ENCODE data around the gene PRAMEF14. TPM values are rescaled to one million over a fixed set of nuclear protein-coding genes. Genes with fewer than 3 reads are reported as not detected.
"Not testable (repeated sequence)": the region's sequence is repeated elsewhere in the genome, so short reads cannot be mapped to it uniquely, and the experiment has no call there.

The PRAMEF14 gene
- polyA plus RNA-seq, 3 donors = not detected

DNA sequence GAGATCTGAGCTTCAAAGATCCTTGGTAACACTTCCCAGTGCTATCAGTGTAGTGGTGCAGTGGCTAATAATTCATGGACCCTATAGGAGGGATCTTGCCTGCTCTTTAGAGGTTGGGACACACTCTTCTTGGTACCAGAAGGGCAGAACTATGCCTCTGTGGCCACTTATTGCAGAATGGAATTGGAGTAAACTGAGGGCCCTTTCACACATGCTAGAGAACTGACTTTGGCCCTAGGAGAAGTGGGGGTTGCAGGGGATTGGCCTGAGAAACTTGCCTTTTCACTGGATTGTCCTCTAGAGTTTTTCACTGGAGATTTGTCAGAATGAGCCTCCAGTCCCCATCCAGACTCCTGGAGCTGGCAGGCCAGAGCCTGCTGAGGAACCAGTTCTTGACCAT lies 42.4 kb upstream of the PRAMEF14 start, which contains the start of gene PRAMEF17:
PRAMEF17 (plus strand) TSS at position 301 of the 400 bp plus-strand sequence; CDS start at position 327, 26 bp downstream.
- not testable (repeated sequence) for H4K20me1 ChIP-seq (ENCODE audit: insufficient read depth, low read length); DNase-seq; H3K27me3 Mint-ChIP-seq (ENCODE audit: low read depth in 3 of 3); H2AFZ ChIP-seq (ENCODE audit: insufficient read depth, low read depth, low read length, poor library complexity, severe bottlenecking); H3K4me1 ChIP-seq (ENCODE audit: control insufficient read depth in 1 of 2, insufficient read depth in 2 of 2, low read length in 2 of 2); H3K36me3 ChIP-seq (replicated peaks in 1 of 2; ENCODE audit: control insufficient read depth in 1 of 2, insufficient read depth in 2 of 2, low read length in 2 of 2); H3K27me3 ChIP-seq (ENCODE audit: control insufficient read depth in 2 of 2, insufficient read depth in 2 of 2, low read length in 2 of 2); H3K4me2 ChIP-seq (replicated peaks; ENCODE audit: extremely low read depth, low read length, poor library complexity, severe bottlenecking); H3K9me3 Mint-ChIP-seq; H3K27ac Mint-ChIP-seq; H3K9me3 ChIP-seq (replicated peaks in 1 of 2; ENCODE audit: control insufficient read depth in 1 of 2, insufficient read depth in 1 of 2, low read length in 2 of 2); H3K79me2 ChIP-seq (ENCODE audit: insufficient read depth, low read length); H3K4me3 Mint-ChIP-seq; H3K27ac ChIP-seq (ENCODE audit: low read depth in 1 of 2, low read length in 2 of 2); H3K9ac ChIP-seq (ENCODE audit: insufficient read depth, low read length, poor library complexity, severe bottlenecking); H3K4me3 ChIP-seq (replicated peaks in 1 of 3; ENCODE audit: low read depth in 2 of 3, low read length in 3 of 3); H3K36me3 Mint-ChIP-seq; H3K4me1 Mint-ChIP-seq
- intact Hi-C loops (cut with micrococcal nuclease) = loop anchor here in 1 of 2 donors (10.0 kb wide), 1 partner anchor 155 kb away; no protein-coding TSS in a partner anchor

DNA sequence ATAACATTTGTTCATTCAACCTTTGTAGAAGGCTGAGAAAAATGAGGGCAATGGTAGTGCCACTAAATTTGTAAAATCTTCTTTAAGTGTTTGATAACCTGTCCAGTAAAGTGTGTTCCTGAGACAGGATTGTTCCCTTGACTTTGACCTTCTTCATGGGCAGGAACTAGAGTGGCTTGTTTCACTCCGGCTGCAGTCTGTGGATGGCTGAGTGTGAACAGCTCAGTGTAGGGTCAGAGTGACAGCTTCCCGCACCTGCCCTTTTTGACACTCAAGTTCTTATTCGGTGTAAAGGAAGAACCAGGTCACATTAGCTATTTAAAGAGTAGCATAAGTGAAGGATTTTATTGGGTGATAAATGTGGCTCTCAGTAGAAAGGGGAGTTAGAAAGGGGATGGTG lies 33.4 kb upstream of the PRAMEF14 start:
- H3K27me3 Mint-ChIP-seq (ENCODE audit: low read depth in 3 of 3) = peaks cover 4 to 13% (median 11%) of the 10 kb centered on the region in 3 donors
- H3K4me3 ChIP-seq (replicated peaks in 1 of 3; ENCODE audit: low read depth in 2 of 3, low read length in 3 of 3); H3K9ac ChIP-seq (ENCODE audit: insufficient read depth, low read length, poor library complexity, severe bottlenecking); H3K36me3 Mint-ChIP-seq; H3K4me3 Mint-ChIP-seq; H4K20me1 ChIP-seq (ENCODE audit: insufficient read depth, low read length); H3K9me3 Mint-ChIP-seq; H3K4me1 ChIP-seq (ENCODE audit: control insufficient read depth in 1 of 2, insufficient read depth in 2 of 2, low read length in 2 of 2); H3K79me2 ChIP-seq (ENCODE audit: insufficient read depth, low read length); H3K4me2 ChIP-seq (replicated peaks; ENCODE audit: extremely low read depth, low read length, poor library complexity, severe bottlenecking); H3K27me3 ChIP-seq (ENCODE audit: control insufficient read depth in 2 of 2, insufficient read depth in 2 of 2, low read length in 2 of 2); H2AFZ ChIP-seq (ENCODE audit: insufficient read depth, low read depth, low read length, poor library complexity, severe bottlenecking); H3K27ac ChIP-seq (ENCODE audit: low read depth in 1 of 2, low read length in 2 of 2); H3K4me1 Mint-ChIP-seq; H3K9me3 ChIP-seq (replicated peaks in 1 of 2; ENCODE audit: control insufficient read depth in 1 of 2, insufficient read depth in 1 of 2, low read length in 2 of 2); H3K27ac Mint-ChIP-seq; DNase-seq; H3K36me3 ChIP-seq (replicated peaks in 1 of 2; ENCODE audit: control insufficient read depth in 1 of 2, insufficient read depth in 2 of 2, low read length in 2 of 2): not testable (repeated sequence)
- WGBS (ENCODE audit: insufficient coverage) = no CpG with 5 or more reads among the region's 3 CpGs
- intact Hi-C loops (cut with micrococcal nuclease) = loop anchor here in 1 of 2 donors (10.0 kb wide), 1 partner anchor 146 kb away; no protein-coding TSS in a partner anchor

DNA sequence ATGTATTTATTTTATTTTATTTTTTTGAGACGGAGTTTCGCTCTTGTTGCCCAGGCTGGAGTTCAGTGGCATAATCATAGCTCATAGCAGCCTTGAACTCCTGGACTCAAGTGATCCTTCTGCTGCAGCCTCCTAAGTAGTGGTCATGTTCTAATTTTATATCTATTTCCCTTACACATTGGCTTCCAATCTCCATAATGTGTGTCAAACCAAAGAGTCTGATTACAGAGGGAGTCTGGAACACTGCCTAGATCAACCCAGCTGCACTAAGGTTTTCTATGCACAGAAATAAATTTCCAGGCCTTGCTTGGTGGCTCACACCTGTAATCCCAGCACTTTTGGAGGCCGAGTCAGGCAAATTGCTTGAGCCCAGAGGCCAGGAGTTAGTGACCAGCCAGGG lies 32.0 kb upstream of the PRAMEF14 start:
- H3K4me3 ChIP-seq (replicated peaks in 1 of 3; ENCODE audit: low read depth in 2 of 3, low read length in 3 of 3); H2AFZ ChIP-seq (ENCODE audit: insufficient read depth, low read depth, low read length, poor library complexity, severe bottlenecking); H3K9me3 Mint-ChIP-seq; intact Hi-C loops (cut with micrococcal nuclease); H4K20me1 ChIP-seq (ENCODE audit: insufficient read depth, low read length); H3K36me3 Mint-ChIP-seq; H3K4me1 ChIP-seq (ENCODE audit: control insufficient read depth in 1 of 2, insufficient read depth in 2 of 2, low read length in 2 of 2); H3K79me2 ChIP-seq (ENCODE audit: insufficient read depth, low read length); H3K27ac Mint-ChIP-seq; H3K4me1 Mint-ChIP-seq; DNase-seq; H3K27me3 ChIP-seq (ENCODE audit: control insufficient read depth in 2 of 2, insufficient read depth in 2 of 2, low read length in 2 of 2); H3K9me3 ChIP-seq (replicated peaks in 1 of 2; ENCODE audit: control insufficient read depth in 1 of 2, insufficient read depth in 1 of 2, low read length in 2 of 2); H3K36me3 ChIP-seq (replicated peaks in 1 of 2; ENCODE audit: control insufficient read depth in 1 of 2, insufficient read depth in 2 of 2, low read length in 2 of 2); H3K27ac ChIP-seq (ENCODE audit: low read depth in 1 of 2, low read length in 2 of 2); H3K4me2 ChIP-seq (replicated peaks; ENCODE audit: extremely low read depth, low read length, poor library complexity, severe bottlenecking); H3K9ac ChIP-seq (ENCODE audit: insufficient read depth, low read length, poor library complexity, severe bottlenecking); H3K4me3 Mint-ChIP-seq: not testable (repeated sequence)
- no CpG with 5 or more reads among the region's 3 CpGs for WGBS (ENCODE audit: insufficient coverage)
- peaks cover 4 to 13% (median 5%) of the 10 kb centered on the region in 3 donors for H3K27me3 Mint-ChIP-seq (ENCODE audit: low read depth in 3 of 3)
